ENCODE measurements around the gene ZNF580. TPM values are rescaled to one million over a fixed set of nuclear protein-coding genes. Genes with fewer than 3 reads are reported as not detected.

Gene ZNF580
- total RNA-seq, 1 experiment from 2014 or later = 38.5 TPM

DNA sequence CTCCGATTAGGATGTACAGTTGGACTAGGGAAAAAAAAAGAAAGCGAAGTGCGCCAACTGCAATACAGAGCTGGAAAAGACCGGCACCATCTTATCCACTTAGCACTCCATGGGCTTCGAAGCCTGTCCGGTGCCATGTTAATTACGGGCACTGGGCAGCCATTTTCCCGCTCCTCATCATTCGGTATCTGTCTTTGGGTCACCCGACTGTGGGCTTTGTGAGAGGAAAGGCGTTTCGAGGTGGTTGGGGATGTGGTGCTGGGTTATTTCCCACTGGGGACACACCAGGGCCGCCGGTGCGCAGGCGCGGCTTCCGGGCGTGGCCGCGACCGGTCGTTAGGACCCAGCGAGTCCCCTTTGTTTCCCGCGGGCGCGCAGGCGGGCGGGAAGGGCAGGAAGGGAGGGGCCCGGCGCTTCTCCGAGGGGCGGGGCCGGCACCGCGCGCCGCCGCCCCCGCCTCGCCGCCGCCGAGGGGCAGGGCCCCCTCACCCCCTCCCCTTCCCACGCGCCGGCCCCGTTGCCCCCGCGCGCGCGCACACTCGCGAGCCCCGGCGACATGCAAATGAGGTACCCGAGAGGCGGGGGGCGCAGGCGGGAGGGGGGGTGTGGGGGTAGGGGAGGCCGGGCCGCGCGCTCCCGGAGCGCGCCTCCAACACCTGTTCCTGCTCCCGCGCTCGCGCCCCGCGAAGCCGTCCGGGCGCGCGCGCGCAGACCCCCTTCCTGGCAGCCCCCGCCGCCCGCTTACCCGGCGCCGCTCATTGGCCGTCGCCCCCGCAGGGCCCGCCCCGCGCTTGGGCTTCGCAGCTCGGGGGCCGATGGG, 40.8 kb upstream of the ZNF580 start, which contains the start of gene ZNF524:
Gene ZNF524, plus strand, starts transcription at position 447 of the 820 bp plus-strand sequence. CDS start 1,825 bp downstream, outside the sequence.
- Histone ChIP-seq H3K27me3 (replicated peaks; ENCODE audit: control insufficient read depth, insufficient read depth, low read length) (no peaks in the 10 kb centered on the region), H3K36me3 (ENCODE audit: control insufficient read depth, insufficient read depth, low read length) (peaks cover 3% of the 10 kb centered on the region), H3K4me3 (ENCODE audit: low read depth, low read length) (peak within 1 kb of the TSS; percentile 70), H3K4me1 (peaks cover 5% of the 10 kb centered on the region), H3K9me3 (no peaks in the 10 kb centered on the region)
- peaks cover 9% of the 10 kb centered on the region for H3K9me3 Mint-ChIP-seq (ENCODE audit: unreplicated experiment)
- peak; percentile 89 to 92 for DNase-seq
- H3K36me3 Mint-ChIP-seq (ENCODE audit: insufficient read depth, unreplicated experiment) = peaks cover 62% of the 10 kb centered on the region
- POLR2A ChIA-PET = interaction anchor here (0.5 to 2.6 kb wide), 18 partner anchors 13 to 1409 kb away, joined by 3 to 27 read pairs (median 6); partner anchors contain the start of genes HSPBP1, ISOC2, KMT5C and TMEM238
- H3K27ac Mint-ChIP-seq (ENCODE audit: unreplicated experiment) = peak within 1 kb of the TSS; percentile 98
- H3K4me3 Mint-ChIP-seq (ENCODE audit: unreplicated experiment) = peak within 1 kb of the TSS; percentile 87
- TF ChIP-seq, protein P1, sequence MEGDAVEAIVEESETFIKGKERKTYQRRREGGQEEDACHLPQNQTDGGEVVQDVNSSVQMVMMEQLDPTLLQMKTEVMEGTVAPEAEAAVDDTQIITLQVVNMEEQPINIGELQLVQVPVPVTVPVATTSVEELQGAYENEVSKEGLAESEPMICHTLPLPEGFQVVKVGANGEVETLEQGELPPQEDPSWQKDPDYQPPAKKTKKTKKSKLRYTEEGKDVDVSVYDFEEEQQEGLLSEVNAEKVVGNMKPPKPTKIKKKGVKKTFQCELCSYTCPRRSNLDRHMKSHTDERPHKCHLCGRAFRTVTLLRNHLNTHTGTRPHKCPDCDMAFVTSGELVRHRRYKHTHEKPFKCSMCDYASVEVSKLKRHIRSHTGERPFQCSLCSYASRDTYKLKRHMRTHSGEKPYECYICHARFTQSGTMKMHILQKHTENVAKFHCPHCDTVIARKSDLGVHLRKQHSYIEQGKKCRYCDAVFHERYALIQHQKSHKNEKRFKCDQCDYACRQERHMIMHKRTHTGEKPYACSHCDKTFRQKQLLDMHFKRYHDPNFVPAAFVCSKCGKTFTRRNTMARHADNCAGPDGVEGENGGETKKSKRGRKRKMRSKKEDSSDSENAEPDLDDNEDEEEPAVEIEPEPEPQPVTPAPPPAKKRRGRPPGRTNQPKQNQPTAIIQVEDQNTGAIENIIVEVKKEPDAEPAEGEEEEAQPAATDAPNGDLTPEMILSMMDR (IDR thresholded peaks at IDR 0.05; ENCODE audit: insufficient read depth in 1 of 2, low read depth in 1 of 2, low read length in 1 of 2, severe bottlenecking in 1 of 2, unreplicated experiment in 1 of 2) = no peak
- CTCF ChIA-PET = interaction anchor here (1.1 to 2.0 kb wide), 5 partner anchors 19 to 133 kb away, joined by 3 to 14 read pairs (median 6); partner anchors contain the start of gene ZNF579
- intact Hi-C loops (cut with micrococcal nuclease; ENCODE audit: unreplicated experiment) = loop anchor here (1.0 kb wide), 3 partner anchors 13 to 24 kb away; partner anchors contain the start of gene ZNF784
- H3K27me3 Mint-ChIP-seq (ENCODE audit: insufficient read depth, unreplicated experiment) = no peaks in the 10 kb centered on the region
- peaks cover 14% of the 10 kb centered on the region for H3K4me1 Mint-ChIP-seq (ENCODE audit: low read depth, unreplicated experiment)
- TSS peak; percentile 24 for BruUV-seq (replicated peaks)

DNA sequence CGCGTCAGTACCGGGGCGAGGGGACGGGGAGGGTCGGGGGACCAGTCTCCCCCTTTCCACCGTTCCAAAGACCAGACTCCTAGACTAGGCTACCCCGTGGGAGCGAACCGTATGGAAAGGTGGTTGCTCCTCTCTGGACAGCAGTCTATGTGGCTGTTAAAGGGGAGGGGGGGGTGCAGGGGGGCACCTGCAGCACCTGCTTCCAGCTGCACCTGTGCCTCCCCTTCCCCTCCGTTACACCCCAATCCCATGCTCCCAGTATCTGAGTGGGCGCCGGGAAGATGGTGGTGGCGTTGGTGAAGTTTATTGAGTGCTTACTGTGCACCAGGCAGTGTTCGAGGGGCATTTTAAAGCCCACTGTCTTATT, 40.2 kb upstream of the ZNF580 start:
- Mint-ChIP-seq H3K27ac (ENCODE audit: unreplicated experiment) (no peak overlapping the region), H3K36me3 (ENCODE audit: insufficient read depth, unreplicated experiment) (peaks cover 60% of the 10 kb centered on the region), H3K9me3 (ENCODE audit: unreplicated experiment) (peaks cover 9% of the 10 kb centered on the region), H3K4me1 (ENCODE audit: low read depth, unreplicated experiment) (peaks cover 14% of the 10 kb centered on the region), H3K4me3 (ENCODE audit: unreplicated experiment) (peak overlapping the region; percentile 87), H3K27me3 (ENCODE audit: insufficient read depth, unreplicated experiment) (no peaks in the 10 kb centered on the region)
- H3K27me3 ChIP-seq (replicated peaks; ENCODE audit: control insufficient read depth, insufficient read depth, low read length) = no peaks in the 10 kb centered on the region
- CTCF ChIA-PET = no interaction called here
- peak overlapping the region; percentile 70 for H3K4me3 ChIP-seq (ENCODE audit: low read depth, low read length)
- POLR2A ChIA-PET = interaction anchor here (2.6 kb wide), 1 partner anchor 14 kb away, joined by 21 read pairs; no protein-coding TSS in a partner anchor
- no peaks in the 10 kb centered on the region for H3K9me3 ChIP-seq
- no peak for DNase-seq
- TF ChIP-seq, protein P1 (IDR thresholded peaks at IDR 0.05; ENCODE audit: insufficient read depth in 1 of 2, low read depth in 1 of 2, low read length in 1 of 2, severe bottlenecking in 1 of 2, unreplicated experiment in 1 of 2) = no peak
- BruUV-seq (replicated peaks) = no TSS peak
- intact Hi-C loops (cut with micrococcal nuclease; ENCODE audit: unreplicated experiment) = no loop called here
- no peaks in the 10 kb centered on the region; the same call in none of the 2 replicates for H3K36me3 ChIP-seq (ENCODE audit: control insufficient read depth, insufficient read depth, low read length)
- peaks cover 5% of the 10 kb centered on the region for H3K4me1 ChIP-seq

GRCh38 chr19:55601084-55601483, 39.7 kb upstream of the ZNF580 start:
- no peak overlapping the region for H3K27ac Mint-ChIP-seq (ENCODE audit: unreplicated experiment)
- H3K36me3 Mint-ChIP-seq (ENCODE audit: insufficient read depth, unreplicated experiment) = peaks cover 60% of the 10 kb centered on the region
- H3K4me3 ChIP-seq (ENCODE audit: low read depth, low read length) = peak overlapping the region; percentile 70
- H3K27me3 ChIP-seq (replicated peaks; ENCODE audit: control insufficient read depth, insufficient read depth, low read length) = no peaks in the 10 kb centered on the region
- H3K27me3 Mint-ChIP-seq (ENCODE audit: insufficient read depth, unreplicated experiment) = no peaks in the 10 kb centered on the region
- H3K9me3 ChIP-seq = no peaks in the 10 kb centered on the region
- no peaks in the 10 kb centered on the region; the same call in none of the 2 replicates for H3K36me3 ChIP-seq (ENCODE audit: control insufficient read depth, insufficient read depth, low read length)
- ChIA-PET CTCF (no interaction called here), POLR2A (interaction anchor here (2.6 kb wide), 1 partner anchor 14 kb away, joined by 21 read pairs; no protein-coding TSS in a partner anchor)
- H3K4me1 ChIP-seq = peaks cover 5% of the 10 kb centered on the region
- H3K4me1 Mint-ChIP-seq (ENCODE audit: low read depth, unreplicated experiment) = peaks cover 17% of the 10 kb centered on the region
- peak overlapping the region; percentile 87 for H3K4me3 Mint-ChIP-seq (ENCODE audit: unreplicated experiment)
- TF ChIP-seq, protein P1 (IDR thresholded peaks at IDR 0.05; ENCODE audit: insufficient read depth in 1 of 2, low read depth in 1 of 2, low read length in 1 of 2, severe bottlenecking in 1 of 2, unreplicated experiment in 1 of 2) = no peak
- no TSS peak for BruUV-seq (replicated peaks)
- no peak for DNase-seq
- intact Hi-C loops (cut with micrococcal nuclease; ENCODE audit: unreplicated experiment) = no loop called here
- peaks cover 9% of the 10 kb centered on the region for H3K9me3 Mint-ChIP-seq (ENCODE audit: unreplicated experiment)

Measured in Caco-2 (cell line).